Activated CD4-positive, CD25-positive, alpha-beta regulatory T cell treated with anti-CD3 and anti-CD28 coated beads, Interleukin-2, amount 50 U/mL, for 16 hours (primary cell): ENCODE results near the gene SIM1.
"Not testable (repeated sequence)": the region's sequence is repeated elsewhere in the genome, so short reads cannot be mapped to it uniquely, and the experiment has no call there.

Source experiments
- DNase-seq: peaks from one replicate; pipeline ENCODE4 v3.0.0-alpha.2; 2020; ENCODE audit warnings: low read depth, low spot score

Gene SIM1

DNA sequence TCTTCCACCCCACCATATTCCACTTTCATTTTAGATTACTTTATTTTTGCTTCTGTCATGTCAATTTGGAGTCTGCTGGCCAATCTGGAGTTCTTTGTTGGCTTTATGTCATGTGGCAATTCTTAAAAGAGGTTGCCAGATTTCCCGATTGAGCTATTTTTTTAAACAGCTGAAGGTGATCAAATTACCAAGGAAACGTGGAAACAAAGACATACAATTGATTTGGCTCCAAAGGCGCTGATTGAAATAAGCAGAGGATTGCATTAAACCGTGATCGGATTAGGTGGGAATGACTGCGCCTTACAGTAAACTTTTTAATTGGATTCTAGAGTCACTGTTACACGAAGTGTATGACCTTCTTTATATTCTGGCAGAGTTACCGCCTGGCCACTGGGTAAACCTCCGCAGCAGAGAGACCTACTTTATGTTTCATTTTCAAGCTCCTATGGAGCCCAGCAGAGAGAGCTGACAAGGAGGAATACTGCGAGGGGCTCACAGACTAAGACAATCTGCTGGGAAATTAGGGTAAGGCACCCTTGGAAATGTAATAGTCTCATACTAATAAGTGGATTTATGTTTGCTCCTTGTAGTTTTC is 37.9 kb downstream of the SIM1 start:
- no peak for DNase-seq

DNA sequence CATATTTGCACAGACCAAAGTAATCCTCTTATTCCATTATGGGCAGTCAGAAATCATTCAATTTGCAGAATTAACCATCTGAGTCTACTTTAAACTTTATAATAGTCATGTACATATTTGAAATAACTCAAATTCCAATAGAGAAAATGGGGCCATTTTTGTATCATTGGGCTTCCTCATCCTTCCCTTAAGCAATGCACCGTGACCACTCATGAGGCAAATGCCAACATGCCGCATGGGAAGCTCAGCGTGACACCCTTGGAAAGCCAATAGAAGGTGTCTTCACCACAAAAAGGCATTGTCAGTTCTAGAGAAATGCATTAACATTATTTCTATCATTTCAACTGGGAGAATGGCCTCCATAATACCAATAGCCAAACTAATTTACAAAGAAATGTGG is 38.5 kb downstream of the SIM1 start:
- DNase-seq: no peak

DNA sequence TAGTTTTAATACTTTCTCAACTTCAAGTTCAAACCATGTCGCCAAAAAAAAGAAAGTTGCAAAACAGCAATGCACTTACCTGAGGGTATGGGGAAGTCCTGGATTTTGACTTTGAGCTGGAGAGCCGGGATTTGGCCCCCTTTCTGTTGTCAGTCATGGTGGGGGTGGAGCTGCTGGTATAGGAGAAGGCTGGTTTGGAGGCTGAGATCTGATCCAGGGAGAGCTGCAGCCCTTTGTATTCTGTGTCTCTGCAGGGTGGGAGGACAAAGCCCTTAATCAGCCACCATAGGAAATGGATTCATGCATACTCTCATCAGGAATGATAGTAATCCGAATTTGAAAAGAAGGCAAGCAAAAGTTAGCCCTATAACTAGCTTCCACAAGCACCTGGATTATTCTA is 44.0 kb downstream of the SIM1 start:
- no peak for DNase-seq

DNA sequence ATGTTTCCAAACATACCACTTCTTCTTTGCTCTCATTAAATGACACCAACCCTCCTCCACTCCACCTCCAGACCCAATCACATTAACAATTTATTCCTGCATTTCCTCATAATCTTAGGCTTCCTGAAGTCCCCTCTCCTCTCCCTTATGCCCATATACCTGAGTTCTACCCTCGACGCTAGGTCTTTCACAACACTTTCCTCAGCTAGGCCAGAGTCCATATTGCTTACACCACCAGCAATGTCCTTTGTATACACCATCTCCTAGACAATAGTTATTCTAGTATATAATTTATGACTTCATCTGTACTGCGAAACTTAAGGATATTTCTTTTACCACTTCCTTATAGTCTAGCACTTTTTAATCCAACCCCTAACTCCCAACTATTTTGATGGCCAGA is 47.7 kb downstream of the SIM1 start:
- no peak for DNase-seq

DNA sequence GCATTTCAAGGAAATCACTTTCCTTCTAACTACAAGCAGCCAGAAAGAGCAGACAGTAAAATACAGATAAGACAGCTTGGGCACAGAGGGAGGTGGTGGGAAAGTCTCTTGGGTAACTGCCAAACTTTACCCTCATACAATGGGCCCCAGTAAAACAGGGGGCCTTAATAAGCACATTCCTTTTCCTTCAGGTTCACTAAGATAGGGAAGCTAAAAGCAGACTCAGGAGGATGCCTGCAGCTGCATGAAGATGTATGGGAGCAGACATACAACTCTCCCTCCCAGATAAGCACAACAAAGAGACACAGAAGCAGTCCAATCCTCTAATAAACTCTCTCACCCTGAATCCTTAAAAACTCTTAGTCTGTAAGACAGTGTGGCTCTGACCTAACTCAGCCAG is 49.0 kb downstream of the SIM1 start:
- DNase-seq: no peak

DNA sequence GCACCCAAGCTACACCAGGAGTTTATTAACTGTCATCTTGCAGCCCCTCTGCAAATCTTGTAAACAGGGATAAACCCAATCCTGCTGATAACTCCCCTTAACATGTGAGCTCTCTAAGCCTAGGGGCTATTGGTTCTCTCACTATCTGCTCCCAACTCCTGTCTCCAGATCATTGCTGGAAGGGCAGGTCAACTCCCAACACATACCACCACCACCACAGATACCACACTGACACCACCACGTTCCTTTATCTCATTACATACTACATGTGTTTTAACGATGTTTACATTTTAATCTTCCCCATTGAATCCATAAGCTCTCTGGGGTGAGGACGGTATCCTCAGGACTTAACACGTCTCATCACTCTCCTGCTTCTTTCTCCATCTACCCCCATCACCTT is 51.8 kb downstream of the SIM1 start:
- DNase-seq: no peak

DNA sequence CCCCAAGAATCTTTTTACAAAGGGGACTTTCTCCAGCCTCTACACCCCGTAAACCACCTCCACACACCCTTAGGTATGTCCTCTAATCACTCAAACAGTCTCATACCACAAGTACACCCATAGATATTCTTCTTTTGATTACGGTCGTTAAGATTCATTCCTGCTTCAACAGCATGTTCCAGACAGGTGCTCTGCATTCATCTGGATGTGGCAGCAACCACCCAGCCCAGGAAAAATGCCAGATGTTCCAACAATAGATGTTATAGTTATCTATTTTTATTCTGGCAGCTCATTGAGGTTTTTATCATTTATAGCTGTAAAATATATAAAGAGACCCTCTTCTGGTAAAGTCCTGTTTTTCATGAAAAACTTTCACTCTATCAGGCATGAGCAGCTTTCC is 60.7 kb downstream of the SIM1 start:
- no peak for DNase-seq

DNA sequence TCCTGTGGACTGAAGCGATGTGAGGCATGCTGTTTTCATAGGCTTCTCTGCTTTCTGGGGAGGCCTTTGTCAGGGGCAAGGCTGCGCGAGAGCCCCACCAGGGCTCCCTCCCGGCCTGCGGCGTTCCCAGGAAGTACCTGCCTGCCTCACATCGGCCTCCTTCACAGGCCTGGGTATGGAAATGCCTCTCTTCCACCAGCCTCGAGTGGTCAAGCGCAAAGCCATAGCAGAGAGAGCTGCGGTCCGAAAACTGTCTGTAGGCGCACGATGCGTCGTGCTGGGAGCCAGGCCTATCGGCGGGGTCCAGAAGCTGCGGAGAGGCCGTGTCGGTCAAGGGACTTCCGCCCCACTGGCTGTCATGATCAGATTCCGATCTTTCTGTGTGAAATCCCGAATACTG is 71.2 kb downstream of the SIM1 start:
- no peak for DNase-seq

DNA sequence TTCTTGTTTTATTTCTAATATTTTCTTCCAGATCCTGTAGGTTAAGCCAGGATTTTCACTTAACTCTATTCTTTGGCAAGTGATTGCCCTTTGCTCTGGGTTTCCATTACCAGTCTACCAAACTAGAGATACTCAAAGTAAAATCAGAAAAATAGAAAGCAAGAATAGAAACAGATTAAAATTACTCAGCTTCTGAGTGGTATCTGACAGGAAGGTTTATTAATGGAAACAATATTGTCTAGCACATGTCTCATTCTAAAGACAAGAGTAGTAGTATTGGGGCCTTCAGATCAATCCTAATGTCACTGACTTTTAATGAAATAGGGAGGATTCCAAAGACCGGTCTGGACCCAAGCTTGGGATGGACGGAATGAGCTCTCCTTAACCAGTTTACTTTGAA is 72.3 kb downstream of the SIM1 start:
- DNase-seq: no peak

DNA sequence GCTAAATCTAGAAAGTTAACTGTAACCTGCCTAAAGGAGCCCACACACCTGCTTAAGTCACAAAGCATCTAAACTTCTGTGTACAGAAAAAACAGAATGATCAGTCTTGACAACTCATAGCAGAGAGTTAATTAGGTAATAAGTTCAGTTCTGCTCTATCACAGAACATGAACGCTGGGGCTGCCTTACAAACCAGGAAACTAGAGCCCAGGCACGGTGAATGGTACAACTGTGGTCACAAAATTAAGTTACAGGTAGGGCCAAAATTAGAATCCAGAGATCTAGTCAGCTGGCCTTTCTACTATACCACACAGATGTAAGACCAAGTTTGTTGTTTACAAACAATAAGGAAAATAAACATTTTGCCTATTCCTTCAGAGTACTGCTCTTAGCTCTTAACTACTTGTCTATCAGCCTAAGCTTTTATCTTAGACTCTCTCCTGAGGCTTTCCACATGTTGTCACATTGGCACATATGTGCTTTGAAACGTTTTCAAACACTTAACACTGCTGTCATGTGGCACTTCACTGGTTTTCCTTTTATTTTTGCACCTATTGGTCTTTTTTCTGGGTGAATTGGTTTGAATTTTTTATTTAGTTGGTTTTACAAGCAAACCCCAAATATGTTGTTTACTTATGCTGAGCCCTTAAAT is 75.7 kb downstream of the SIM1 start:
- DNase-seq: no peak

DNA sequence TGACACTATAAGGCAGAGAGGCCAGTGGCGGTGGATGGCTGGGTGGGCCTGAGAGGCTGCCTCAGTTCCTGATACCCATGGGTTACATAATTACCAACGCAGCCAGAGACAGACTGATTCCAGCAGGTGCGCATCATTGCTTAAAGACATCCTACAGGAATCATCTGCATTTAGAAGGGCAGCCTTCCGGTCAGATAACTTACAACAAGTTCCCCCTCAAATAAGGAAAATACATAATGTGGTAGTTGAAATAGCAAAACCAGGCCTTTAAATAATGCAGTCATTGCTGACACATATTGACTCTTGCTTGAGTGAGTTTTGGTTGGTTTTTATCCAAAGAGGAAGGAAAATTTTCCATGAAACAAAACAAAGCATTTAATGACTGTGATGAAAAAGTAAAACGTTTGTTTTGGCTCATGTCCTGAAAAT is 81.9 kb downstream of the SIM1 start:
- DNase-seq: no peak

DNA sequence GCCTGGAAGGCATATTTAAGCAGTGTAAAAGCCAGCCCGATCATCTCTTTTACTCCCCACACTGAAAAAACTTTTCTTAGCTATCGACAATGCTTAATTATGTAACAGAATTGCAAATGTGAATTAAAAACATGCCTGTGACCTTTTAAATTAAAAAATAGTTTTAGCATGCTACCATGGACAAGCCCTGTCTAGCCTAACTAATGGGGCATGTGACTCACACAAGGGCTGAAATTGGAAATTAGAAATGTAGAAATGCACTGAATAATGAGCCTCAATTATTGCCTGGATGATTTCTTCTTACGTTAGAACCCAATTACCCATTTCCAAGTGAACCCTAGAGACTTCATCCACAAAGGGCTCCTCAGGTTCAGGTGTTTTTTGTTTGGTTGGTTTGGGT is 82.7 kb downstream of the SIM1 start:
- no peak for DNase-seq

DNA sequence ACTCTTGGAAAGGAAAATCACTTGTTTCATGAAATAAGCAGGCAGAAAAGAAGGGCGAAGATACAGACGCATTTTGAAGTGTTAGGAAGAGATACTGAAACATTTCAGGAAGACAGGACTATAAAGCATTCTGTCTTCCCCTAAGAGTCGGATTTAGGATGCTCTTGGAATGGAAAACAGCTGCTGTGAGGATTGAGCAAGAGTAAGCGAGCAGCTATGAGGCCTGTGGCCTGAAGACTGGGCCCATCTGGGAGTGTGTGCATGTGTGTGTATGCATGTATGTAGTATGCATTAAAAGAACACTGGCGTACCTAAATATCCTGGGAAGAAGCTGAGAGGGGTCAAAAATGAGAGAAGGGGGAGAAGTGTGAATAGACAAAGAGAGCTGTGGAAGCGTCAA is 83.6 kb downstream of the SIM1 start:
- no peak for DNase-seq

DNA sequence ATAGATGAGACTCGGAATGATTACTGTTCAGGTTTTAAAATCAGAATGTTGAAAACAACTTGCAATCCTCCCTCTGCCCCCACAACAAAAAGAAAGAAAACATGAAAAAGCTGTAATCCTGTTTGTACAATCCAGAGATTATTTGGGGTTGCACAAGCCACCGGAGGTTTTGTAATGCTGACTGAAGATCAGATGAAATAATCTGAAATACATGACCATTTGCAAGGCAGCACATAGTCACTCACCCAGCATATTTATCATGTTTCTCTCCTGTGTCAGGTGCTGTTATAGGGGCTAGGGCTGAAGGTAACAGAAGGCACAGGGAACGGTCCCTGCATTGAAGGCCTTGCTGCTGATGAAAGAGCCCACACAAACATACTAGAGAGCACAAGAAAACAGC is 85.3 kb downstream of the SIM1 start:
- no peak for DNase-seq

DNA sequence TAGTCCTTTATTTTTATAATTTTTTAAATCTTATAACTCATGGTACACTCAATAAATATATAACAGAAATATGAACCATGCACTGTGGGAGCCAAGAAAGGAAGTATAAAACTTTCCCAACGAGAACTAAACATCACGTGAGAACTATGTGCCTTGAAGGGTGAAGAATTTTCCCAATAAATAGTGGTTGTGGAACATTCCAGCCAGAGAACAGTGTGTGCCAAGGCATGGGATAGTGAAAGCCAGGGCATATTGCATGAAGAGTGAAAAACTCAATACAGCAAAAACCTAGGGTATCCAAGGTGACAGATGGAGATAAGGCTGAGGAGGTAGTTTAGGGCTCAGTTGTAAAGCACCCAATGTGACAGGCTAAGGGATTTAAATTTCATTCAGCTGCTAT is 86.1 kb downstream of the SIM1 start:
- no peak for DNase-seq

DNA sequence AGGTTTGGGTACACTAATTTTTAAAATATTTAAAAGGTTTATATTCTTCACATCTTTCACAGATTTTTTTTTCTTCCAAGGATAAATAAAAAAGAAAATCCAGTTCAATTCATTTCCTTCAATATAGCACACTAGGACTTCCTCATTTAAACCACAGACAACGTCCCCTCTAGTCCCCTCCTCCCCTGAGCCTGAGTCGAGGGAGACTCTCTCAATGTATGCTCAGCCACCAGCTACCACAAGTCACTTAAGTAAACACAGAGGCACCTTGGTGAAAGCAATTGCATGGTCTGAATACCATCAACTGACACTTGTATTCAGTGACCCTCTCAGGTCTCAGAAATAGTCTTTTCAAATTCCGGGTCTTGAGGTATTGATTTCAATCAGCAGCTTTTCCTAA is 88.6 kb downstream of the SIM1 start:
- no peak for DNase-seq

DNA sequence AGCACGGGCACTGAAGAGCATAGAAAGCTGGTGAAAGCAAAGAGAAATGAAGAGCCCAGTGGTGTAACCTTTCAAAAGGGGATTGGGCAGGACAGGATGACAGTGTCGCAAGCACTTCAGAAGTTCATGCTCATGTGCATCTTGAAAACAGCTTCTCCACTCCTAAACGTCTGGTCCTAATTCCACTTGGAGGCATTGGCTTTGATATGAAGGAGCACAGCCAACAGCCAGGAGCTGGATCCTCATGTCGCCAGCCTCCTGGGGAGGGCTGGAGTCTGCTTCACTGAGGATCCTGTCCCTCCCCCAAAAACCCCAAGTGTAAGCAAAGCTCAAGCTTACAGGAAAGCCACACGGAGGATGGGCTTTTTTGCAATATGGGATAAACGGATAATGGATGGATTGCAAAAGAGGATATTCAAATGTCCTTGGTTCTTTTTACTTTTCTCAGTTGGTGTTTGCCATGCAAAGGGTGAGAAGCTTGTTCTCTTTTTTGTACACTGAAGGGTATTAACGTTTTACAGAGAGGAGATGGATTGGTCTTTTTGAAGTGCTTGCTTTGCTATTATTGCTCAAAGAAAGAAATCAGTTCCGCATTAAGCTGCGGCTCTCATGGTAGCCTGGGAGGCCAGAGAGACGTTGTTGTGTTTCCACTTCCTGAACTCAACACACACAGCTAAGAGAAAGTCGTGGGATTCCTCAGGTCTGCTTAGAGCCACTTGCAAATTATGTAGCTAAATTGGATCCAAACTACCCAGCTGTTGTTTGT is 92.2 kb downstream of the SIM1 start:
- no peak for DNase-seq

DNA sequence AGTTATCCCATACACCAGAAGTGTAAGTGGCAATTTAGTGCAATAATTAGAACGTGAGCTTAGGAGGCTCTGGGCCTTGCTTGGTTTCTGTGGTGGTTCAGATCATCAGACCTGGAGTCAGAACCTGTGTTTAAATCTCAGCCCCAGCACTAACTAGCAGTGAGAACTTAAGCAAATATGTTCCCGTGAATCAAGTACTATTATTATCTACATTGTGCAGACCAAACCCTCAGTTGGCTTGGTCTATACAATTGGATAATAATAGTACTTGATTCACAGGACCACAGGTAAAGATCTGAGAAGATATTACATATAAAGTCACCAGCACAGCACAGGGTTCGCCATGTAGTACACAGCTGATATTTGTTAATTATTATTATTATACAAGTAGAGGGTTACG is 93.1 kb downstream of the SIM1 start:
- no peak for DNase-seq

DNA sequence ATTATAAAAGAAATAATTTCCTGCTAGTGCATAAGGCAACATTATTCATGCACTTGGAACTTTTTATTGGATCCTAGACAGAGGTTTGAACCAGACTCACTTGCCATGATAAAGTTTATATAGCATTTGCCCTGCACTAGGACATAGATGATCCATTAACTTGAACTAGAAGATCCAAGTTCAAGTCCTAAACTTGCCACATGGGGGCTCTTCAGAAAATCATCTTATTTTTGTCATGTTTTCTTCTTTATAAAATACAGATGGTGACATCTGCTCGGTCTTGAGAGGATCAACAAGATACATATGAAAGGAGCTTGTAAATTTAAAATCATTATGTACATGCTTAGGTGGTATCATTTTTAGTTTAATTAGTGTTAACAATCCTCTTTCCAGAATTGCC is 94.5 kb downstream of the SIM1 start:
- no peak for DNase-seq

DNA sequence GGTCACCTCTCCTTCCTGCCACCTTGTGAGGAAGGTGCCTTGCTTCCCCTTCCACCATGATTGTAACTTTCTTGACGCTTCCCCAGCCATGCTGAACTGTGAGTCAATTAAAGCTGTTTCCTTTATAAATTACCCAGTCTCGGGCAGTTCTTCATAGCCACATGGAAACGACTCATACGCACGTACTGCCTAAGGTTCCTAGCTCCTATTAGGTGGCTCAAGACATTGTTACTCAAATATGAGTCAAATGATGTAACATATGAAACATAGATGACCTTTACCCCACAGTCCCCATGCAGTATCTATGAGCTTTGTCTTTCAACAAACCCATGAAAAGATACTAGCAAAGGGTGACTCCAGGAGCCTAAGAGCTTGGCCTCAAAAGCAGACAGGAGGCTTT is 98.3 kb downstream of the SIM1 start:
- no peak for DNase-seq

DNA sequence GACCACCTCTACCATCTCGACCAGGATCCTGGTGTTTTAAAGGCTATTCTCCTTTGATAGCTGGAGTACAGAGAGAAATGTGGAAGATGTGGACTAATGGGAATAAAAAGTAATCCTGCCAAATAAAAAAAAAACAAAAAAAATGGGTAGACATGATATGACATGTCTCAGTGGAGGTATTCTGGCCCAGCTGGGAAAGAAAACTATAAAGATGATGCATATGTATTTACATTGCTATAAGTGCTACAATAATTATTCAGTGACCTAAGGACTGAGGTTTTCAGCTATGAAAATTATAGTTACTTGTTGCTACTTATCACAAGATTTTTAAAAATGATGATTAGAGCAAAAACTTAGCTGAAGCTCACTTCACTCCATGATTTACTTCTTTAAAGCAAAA is 101.1 kb downstream of the SIM1 start:
- no peak for DNase-seq

DNA sequence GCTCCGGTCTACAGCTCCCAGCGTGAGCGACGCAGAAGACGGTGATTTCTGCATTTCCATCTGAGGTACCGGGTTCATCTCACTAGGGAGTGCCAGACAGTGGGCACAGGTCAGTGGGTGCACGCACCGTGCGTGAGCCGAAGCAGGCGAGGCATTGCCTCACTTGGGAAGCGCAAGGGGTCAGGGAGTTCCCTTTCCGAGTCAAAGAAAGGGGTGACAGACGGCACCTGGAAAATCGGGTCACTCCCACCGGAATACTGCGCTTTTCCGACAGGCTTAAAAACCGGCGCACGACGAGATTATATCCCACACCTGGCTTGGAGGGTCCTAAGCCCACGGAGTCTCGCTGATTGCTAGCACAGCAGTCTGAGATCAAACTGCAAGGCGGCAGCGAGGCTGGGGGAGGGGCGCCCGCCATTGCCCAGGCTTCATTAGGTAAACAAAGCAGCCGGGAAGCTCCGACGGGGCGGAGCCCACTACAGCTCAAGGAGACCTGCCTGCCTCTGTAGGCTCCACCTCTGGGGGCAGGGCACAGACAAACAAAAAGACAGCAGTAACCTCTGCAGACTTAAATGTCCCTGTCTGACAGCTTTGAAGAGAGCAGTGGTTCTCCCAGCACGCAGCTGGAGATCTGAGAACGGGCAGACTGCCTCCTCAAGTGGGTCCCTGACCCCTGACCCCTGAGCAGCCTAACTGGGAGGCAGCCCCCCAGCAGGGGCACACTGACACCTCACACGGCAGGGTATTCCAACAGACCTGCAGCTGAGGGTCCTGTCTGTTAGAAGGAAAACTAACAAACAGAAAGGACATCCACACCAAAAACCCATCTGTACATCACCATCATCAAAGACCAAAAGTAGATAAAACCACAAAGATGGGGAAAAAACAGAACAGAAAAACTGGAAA is 109.7 kb downstream of the SIM1 start:
- DNase-seq: not testable (repeated sequence)
